Tibial nerve (tissue), 4 donors: Measurements from ENCODE around the gene ETV2. TPM values are rescaled to one million over a fixed set of nuclear protein-coding genes. Genes with fewer than 3 reads are reported as not detected.
A peak's percentile ranks its signal among the peaks of the same experiment; 100 is the strongest.
"Not testable (repeated sequence)": the region's sequence is repeated elsewhere in the genome, so short reads cannot be mapped to it uniquely, and the experiment has no call there.

Experiments used
- DNase-seq, 2 donors: peaks; one replicate each; pipeline ENCODE4 v3.0.0-alpha.2; 2019; ENCODE audit warnings: low spot score in 2 of 2
- H3K27ac ChIP-seq, 4 donors: fragments of 200-600 bp; sonication (generic) in 3 of 4; one replicate each; pipeline ENCODE4 v1.5.1; 2017 to 2019; ENCODE audit warnings: mild to moderate bottlenecking in 1 of 4
- H3K27me3 ChIP-seq, 2 donors: fragments of 200-600 bp; sonication (generic) in 1 of 2; one replicate each; pipeline versions ENCODE4 v1.5.1 to v1.6.0; 2017 to 2019
- H3K36me3 ChIP-seq, 3 donors: fragments of 200-600 bp; sonication (generic); one replicate each; pipeline ENCODE4 v1.5.1; 2018 to 2019
- H3K4me1 ChIP-seq, 4 donors: fragments of 200-600 bp; sonication (generic) in 3 of 4; one replicate each; pipeline ENCODE4 v1.5.1; 2017 to 2019
- H3K4me3 ChIP-seq, 4 donors: fragments of 200-600 bp; sonication (generic) in 3 of 4; one replicate each; pipeline ENCODE4 v1.5.1; 2017 to 2019; ENCODE audit warnings: mild to moderate bottlenecking in 1 of 4, moderate library complexity in 1 of 4
- H3K9me3 ChIP-seq, 4 donors: fragments of 200-600 bp; sonication (generic) in 3 of 4; one replicate each; pipeline ENCODE4 v1.5.1; 2017 to 2019
- EP300 ChIP-seq, 2 donors: sonication (generic); formaldehyde crosslinking; IDR thresholded peaks; one replicate each; pipeline ENCODE4 v1.6.1; 2017; ENCODE audit warnings: antibody characterized with exemption in 2 of 2, mild to moderate bottlenecking in 1 of 2
- POLR2A ChIP-seq, 2 donors: fragments of 450-650 bp; IDR thresholded peaks; one replicate each; pipeline ENCODE4 v1.6.1; 2017; ENCODE audit warnings: antibody characterized with exemption in 2 of 2, mild to moderate bottlenecking in 2 of 2, moderate library complexity in 2 of 2
- WGBS, 2 donors: methylation state at CpG; one replicate each; pipeline ENCODE4 v1.1.5; 2018; 5-methylcytosine and 5-hydroxymethylcytosine counted together
- total RNA-seq, 4 donors: library from RNA; depleted of rRNA; stranded (reverse); fragments of >200 nt; gene quantifications; one replicate each; pipeline ENCODE4 v1.1.0, GENCODE V29; 2016
- TF ChIP-seq, protein P1 (sequence below), 5 experiments: fragments of 200-600 bp in 3 of 5; fragments of 450-650 bp in 2 of 5; sonication (generic) in 3 of 5; IDR thresholded peaks; one replicate each; pipeline ENCODE4 v1.5.1; 2016 to 2019; ENCODE audit warnings: antibody characterized with exemption in 5 of 5, mild to moderate bottlenecking in 3 of 5, moderate library complexity in 2 of 5

ETV2 gene
- 1 to 10 TPM in 1 of 4 donors, under 1 TPM in 1, not detected in 2; 0.84 to 2.2 TPM for total RNA-seq

DNA sequence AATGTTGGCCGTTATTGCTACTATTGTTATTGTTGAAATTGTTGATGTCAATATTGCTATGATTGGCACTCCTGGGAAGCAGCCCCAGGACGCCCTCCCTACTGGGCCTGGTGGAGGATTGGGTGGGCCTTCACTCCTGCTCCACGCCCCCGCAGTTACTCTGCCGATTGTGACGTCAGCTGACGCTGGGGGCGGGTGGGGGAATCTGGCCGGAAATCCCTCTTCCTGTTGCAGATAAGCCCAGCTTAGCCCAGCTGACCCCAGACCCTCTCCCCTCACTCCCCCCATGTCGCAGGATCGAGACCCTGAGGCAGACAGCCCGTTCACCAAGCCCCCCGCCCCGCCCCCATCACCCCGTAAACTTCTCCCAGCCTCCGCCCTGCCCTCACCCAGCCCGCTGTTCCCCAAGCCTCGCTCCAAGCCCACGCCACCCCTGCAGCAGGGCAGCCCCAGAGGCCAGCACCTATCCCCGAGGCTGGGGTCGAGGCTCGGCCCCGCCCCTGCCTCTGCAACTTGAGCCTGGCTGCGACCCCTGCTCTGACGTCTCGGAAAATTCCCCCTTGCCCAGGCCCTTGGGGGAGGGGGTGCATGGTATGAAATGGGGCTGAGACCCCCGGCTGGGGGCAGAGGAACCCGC lies at the start of gene ETV2:
ETV2 (plus strand) TSS at position 231 of the 637 bp plus-strand sequence. CDS start 716 bp downstream, outside the sequence.
- WGBS, 2 donors = 6 to 14% methylated on average over 17 to 24 of the region's 28 CpGs
- no peak for DNase-seq
- TF ChIP-seq POLR2A (IDR thresholded peaks at IDR 0.05) (no peak), EP300 (IDR thresholded peaks at IDR 0.05) (no peak)
- TF ChIP-seq, protein P1, sequence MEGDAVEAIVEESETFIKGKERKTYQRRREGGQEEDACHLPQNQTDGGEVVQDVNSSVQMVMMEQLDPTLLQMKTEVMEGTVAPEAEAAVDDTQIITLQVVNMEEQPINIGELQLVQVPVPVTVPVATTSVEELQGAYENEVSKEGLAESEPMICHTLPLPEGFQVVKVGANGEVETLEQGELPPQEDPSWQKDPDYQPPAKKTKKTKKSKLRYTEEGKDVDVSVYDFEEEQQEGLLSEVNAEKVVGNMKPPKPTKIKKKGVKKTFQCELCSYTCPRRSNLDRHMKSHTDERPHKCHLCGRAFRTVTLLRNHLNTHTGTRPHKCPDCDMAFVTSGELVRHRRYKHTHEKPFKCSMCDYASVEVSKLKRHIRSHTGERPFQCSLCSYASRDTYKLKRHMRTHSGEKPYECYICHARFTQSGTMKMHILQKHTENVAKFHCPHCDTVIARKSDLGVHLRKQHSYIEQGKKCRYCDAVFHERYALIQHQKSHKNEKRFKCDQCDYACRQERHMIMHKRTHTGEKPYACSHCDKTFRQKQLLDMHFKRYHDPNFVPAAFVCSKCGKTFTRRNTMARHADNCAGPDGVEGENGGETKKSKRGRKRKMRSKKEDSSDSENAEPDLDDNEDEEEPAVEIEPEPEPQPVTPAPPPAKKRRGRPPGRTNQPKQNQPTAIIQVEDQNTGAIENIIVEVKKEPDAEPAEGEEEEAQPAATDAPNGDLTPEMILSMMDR (IDR thresholded peaks at IDR 0.05) = no peak
- Histone ChIP-seq H3K9me3 (no peaks in the 10 kb centered on the region), H3K36me3 (peaks cover 2 to 19% (median 9%) of the 10 kb centered on the region in 3 donors), H3K4me1 (peaks cover 0 to 40% (median 8%) of the 10 kb centered on the region in 4 donors), H3K4me3 (no peak within 1 kb of the TSS), H3K27ac (no peak within 1 kb of the TSS), H3K27me3 (no peaks in the 10 kb centered on the region)

DNA sequence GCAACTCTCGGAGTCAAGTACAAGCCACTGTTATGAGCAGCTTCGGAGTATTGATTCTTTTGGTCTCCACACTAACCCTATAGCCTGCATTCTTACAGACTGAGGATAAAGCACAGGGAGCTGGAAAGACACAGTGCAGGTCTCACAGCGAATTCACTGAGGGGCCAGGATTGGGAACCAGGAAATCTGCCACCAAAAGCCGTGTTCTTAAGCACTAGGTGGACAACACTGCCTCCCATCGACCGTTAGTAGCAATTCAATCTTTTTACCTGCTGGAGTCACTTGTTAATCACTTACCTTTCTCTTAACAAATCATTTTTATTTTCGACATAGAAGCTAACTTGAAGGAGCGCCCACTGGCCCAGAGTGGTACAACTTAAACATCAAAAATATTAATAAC lies 49.3 kb upstream of the ETV2 start:
- Histone ChIP-seq H3K4me3 (no peak overlapping the region), H3K27ac (no peak overlapping the region), H3K36me3 (no peaks in the 10 kb centered on the region), H3K27me3 (peaks cover 0 to 6% of the 10 kb centered on the region in 2 donors), H3K4me1 (no peaks in the 10 kb centered on the region), H3K9me3 (no peaks in the 10 kb centered on the region)
- no peak for DNase-seq
- WGBS, 2 donors = 27 to 32% methylated on average over 8 of the region's 8 CpGs
- TF ChIP-seq POLR2A (IDR thresholded peaks at IDR 0.05) (no peak), EP300 (IDR thresholded peaks at IDR 0.05) (no peak)
- TF ChIP-seq, protein P1 (IDR thresholded peaks at IDR 0.05) = peak in 2 of 5 experiments; percentile 27 to 30

- not testable (repeated sequence) for H3K4me1 ChIP-seq
These were observed 46.5 kb upstream of the ETV2 start for GRCh38 chr19:35595026-35595425.

GRCh38 chr19:35595928-35596327 lies 45.6 kb upstream of the ETV2 start:
- WGBS, 2 donors = 90 to 100% methylated on average over 1 of the region's 1 CpG
- Histone ChIP-seq H3K9me3 (no peaks in the 10 kb centered on the region), H3K4me3 (no peak overlapping the region), H3K27ac (no peak overlapping the region), H3K27me3 (peaks cover 0 to 6% of the 10 kb centered on the region in 2 donors), H3K36me3 (no peaks in the 10 kb centered on the region), H3K4me1 (no peaks in the 10 kb centered on the region)
- TF ChIP-seq POLR2A (IDR thresholded peaks at IDR 0.05) (no peak), EP300 (IDR thresholded peaks at IDR 0.05) (no peak)
- TF ChIP-seq, protein P1 (IDR thresholded peaks at IDR 0.05) = no peak
- DNase-seq = no peak

More at GRCh38 chr19:35595026-35595425, 46.5 kb upstream of the ETV2 start:
- H3K9me3 ChIP-seq, DNase-seq, H3K4me3 ChIP-seq, H3K36me3 ChIP-seq, H3K27me3 ChIP-seq, H3K27ac ChIP-seq: not testable (repeated sequence)
- WGBS, 2 donors = 85 to 93% methylated on average over 3 of the region's 3 CpGs

DNA sequence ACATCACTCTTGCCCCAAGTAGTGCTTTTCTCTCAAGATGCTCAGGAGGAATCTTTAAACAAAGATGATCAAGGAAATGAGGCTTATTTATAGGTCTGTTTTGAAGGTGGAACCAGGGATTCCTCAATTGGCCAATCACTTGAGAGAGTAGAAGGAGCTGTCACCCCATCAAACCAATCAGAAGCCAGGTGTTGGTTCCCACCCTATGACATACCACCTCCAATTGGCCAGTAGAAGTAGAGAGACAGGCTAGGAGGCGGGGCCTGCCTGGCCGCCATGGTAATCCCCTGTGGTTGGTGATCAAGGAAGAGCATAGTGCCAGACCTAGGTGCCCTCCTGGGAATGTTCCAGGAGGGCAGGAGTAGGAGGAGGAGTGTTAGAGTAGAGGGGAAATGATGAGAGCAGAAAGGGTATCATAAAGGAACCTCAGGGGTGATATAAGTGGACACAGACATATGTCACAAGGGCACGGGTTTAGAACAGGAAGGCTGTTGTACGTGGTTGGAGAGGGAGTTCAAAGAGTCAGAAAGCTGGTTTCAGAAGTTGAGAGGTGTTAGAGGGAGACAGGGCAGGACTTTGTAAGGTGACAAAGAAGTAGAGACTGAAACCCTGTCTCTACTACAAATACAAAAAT lies 45.1 kb upstream of the ETV2 start:
- TF ChIP-seq POLR2A (IDR thresholded peaks at IDR 0.05) (no peak), EP300 (IDR thresholded peaks at IDR 0.05) (no peak)
- TF ChIP-seq, protein P1 (IDR thresholded peaks at IDR 0.05) = no peak
- Histone ChIP-seq H3K27ac (no peak overlapping the region), H3K36me3 (no peaks in the 10 kb centered on the region), H3K9me3 (no peaks in the 10 kb centered on the region), H3K4me3 (no peak overlapping the region), H3K4me1 (no peaks in the 10 kb centered on the region), H3K27me3 (peaks cover 0 to 6% of the 10 kb centered on the region in 2 donors)
- DNase-seq = no peak
- WGBS, 2 donors = 50 to 78% methylated on average over 4 of the region's 4 CpGs
